Cardiac muscle cell (in vitro differentiated cells and primary cell): Measurements from ENCODE around the gene DPF3. TPM values are rescaled to one million over a fixed set of nuclear protein-coding genes. Genes with fewer than 3 reads are reported as not detected.

Source experiments
- DNase-seq, 2 donors: peaks; one replicate each; pipeline versions ENCODE4 v3.0.0 to v3.0.0-alpha.2; 2010 to 2017; ENCODE audit warnings: low read depth in 1 of 2, low spot score in 1 of 2
- H3K27ac ChIP-seq: fragments of 200-600 bp; sonication (generic); 2 replicates; pipeline ENCODE4 v1.5.1; 2016
- H3K27me3 ChIP-seq: fragments of 200-600 bp; sonication (generic); 2 replicates; pipeline ENCODE4 v1.6.0; 2016; ENCODE audit warnings: control low read depth
- H3K36me3 ChIP-seq: fragments of 200-600 bp; sonication (generic); 2 replicates; pipeline ENCODE4 v1.5.1; 2016; ENCODE audit warnings: control low read depth
- H3K4me1 ChIP-seq: fragments of 200-600 bp; sonication (generic); 2 replicates; pipeline ENCODE4 v1.8.1; 2017; ENCODE audit warnings: low read depth, mild to moderate bottlenecking, mixed run types
- H3K4me3 ChIP-seq: fragments of 200-600 bp; sonication (generic); 2 replicates; pipeline ENCODE4 v1.5.1; 2016; ENCODE audit warnings: mild to moderate bottlenecking
- H3K9me3 ChIP-seq: fragments of 200-600 bp; sonication (generic); 2 replicates; pipeline ENCODE4 v1.5.1; 2017; ENCODE audit warnings: low read depth, mild to moderate bottlenecking, control low read depth
- polyA plus RNA-seq: library from polyadenylated mRNA; unstranded; fragments of >200 nt; fragmentation: Nextera tagmentation; extraction: Ambion mirVana; gene quantifications from 2 replicates; pipeline ENCODE4 v1.2.1, GENCODE V29; 2016
- total RNA-seq: library from RNA; depleted of rRNA; stranded (reverse); fragments of >200 nt; gene quantifications from 2 replicates; pipeline ENCODE4 v1.2.3, GENCODE V29; 2016
- TF ChIP-seq, protein P1 (sequence below): IDR thresholded peaks from 2 replicates; pipeline ENCODE4 v1.5.1; 2012; ENCODE audit warnings: low read depth, mild to moderate bottlenecking, low read length

The DPF3 gene
- total and polyA plus RNA-seq, 2 experiments from 2014 or later = 25.9 to 84.8 TPM

DNA sequence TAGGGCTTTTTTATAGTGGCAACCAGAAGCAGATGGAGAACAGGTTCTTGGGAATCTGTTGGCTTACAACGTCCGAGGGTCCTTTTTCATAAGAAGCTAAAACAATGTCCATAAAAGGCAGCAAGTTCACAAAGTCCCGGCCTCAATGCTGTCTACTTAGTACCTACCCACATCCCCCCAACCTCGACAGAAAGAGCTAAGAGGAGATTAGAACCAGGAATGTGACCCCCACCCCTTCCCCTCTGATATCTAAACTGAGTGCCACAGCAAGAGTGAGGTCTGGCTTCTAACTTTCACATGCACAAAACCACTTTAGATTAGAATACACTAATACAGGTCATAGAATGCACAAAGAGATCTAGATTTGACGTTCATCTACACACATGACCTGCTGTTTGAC is 4.5 kb downstream of the DPF3 start:
- H3K4me3 ChIP-seq = no peak overlapping the region
- H3K4me1 ChIP-seq = peaks cover 37% of the 10 kb centered on the region
- TF ChIP-seq, protein P1, sequence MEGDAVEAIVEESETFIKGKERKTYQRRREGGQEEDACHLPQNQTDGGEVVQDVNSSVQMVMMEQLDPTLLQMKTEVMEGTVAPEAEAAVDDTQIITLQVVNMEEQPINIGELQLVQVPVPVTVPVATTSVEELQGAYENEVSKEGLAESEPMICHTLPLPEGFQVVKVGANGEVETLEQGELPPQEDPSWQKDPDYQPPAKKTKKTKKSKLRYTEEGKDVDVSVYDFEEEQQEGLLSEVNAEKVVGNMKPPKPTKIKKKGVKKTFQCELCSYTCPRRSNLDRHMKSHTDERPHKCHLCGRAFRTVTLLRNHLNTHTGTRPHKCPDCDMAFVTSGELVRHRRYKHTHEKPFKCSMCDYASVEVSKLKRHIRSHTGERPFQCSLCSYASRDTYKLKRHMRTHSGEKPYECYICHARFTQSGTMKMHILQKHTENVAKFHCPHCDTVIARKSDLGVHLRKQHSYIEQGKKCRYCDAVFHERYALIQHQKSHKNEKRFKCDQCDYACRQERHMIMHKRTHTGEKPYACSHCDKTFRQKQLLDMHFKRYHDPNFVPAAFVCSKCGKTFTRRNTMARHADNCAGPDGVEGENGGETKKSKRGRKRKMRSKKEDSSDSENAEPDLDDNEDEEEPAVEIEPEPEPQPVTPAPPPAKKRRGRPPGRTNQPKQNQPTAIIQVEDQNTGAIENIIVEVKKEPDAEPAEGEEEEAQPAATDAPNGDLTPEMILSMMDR = no peak
- peak overlapping the region; percentile 99 for H3K27ac ChIP-seq
- no peaks in the 10 kb centered on the region for H3K36me3 ChIP-seq
- DNase-seq = peak in 1 of 2 donors; percentile 94
- no peaks in the 10 kb centered on the region for H3K9me3 ChIP-seq
- peaks cover 3% of the 10 kb centered on the region for H3K27me3 ChIP-seq

DNA sequence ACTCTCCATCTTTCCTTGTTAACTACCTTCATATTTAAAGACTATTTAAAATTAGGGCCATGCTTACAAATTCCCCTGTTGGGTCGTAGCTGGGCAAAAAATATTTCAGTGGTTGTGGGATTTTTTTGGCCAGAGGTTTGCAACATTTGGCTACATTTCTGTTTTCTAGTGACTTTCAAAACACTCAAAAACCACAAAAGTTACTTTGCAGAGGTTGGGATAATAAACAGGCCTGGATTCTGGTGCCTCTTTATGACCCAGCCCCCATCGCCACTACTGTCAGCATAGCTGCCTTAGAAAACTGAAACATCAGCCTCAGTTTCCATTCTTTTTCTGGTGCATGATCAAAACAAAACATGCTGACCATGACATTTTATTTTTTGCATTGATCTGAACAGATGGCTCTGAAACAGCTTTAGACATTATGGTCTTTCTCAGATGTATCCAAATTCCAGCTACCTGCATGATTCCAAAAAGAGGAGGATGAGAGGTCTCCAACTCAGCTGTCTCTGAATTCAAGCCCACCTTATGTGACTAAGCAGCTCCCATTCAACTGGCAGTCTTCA is 5.2 kb downstream of the DPF3 start:
- no peak for DNase-seq
- TF ChIP-seq, protein P1 = no peak
- peaks cover 43% of the 10 kb centered on the region for H3K4me1 ChIP-seq

GRCh38 chr14:72888192-72888591 is 5.7 kb downstream of the DPF3 start:
- Histone ChIP-seq H3K36me3 (no peaks in the 10 kb centered on the region), H3K4me1 (peaks cover 47% of the 10 kb centered on the region), H3K9me3 (no peaks in the 10 kb centered on the region), H3K27me3 (peaks cover 3% of the 10 kb centered on the region), H3K27ac (peak overlapping the region; percentile 99), H3K4me3 (no peak overlapping the region)
- DNase-seq = no peak
- TF ChIP-seq, protein P1 = no peak

More for the DNA sequence above, 5.2 kb downstream of the DPF3 start:
- Histone ChIP-seq H3K4me3 (no peak overlapping the region), H3K9me3 (no peaks in the 10 kb centered on the region), H3K27me3 (peaks cover 3% of the 10 kb centered on the region), H3K27ac (peak overlapping the region; percentile 99), H3K36me3 (no peaks in the 10 kb centered on the region)

GRCh38 chr14:72887514-72887913 is 6.4 kb downstream of the DPF3 start:
- H3K4me1 ChIP-seq = peaks cover 54% of the 10 kb centered on the region
- TF ChIP-seq, protein P1 = no peak
- no peaks in the 10 kb centered on the region for H3K9me3 ChIP-seq
- DNase-seq = no peak
- no peak overlapping the region for H3K4me3 ChIP-seq
- H3K27ac ChIP-seq = peak overlapping the region; percentile 99
- no peaks in the 10 kb centered on the region for H3K36me3 ChIP-seq
- peaks cover 3% of the 10 kb centered on the region for H3K27me3 ChIP-seq

DNA sequence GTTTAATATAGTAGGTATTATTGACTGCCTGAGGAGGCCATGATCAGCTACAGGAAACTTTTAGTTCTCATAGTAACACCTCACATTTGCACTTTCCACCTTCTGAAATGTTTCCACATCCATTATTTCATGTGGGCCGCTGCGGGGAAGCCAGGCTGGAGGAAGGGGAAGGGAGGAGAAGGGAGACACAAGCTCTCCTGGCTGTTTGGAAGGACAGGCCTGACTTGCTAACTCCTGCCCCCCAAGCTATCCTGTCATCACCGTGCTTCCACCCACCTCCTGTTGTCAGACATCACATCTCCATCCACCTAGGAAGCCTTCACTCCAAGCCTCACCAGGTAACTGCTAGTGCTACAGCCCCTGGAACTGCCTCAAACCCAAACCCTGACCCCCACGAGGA is 9.5 kb downstream of the DPF3 start:
- Histone ChIP-seq H3K4me1 (peaks cover 54% of the 10 kb centered on the region), H3K4me3 (no peak overlapping the region), H3K9me3 (no peaks in the 10 kb centered on the region), H3K27ac (peak overlapping the region; percentile 50), H3K27me3 (no peaks in the 10 kb centered on the region), H3K36me3 (no peaks in the 10 kb centered on the region)
- DNase-seq = no peak
- TF ChIP-seq, protein P1 = no peak
